Neural progenitor cell (in vitro differentiated cells): ENCODE measurements around the gene FABP1.

Experiments used
- CTCF ChIP-seq: fragments of 200-600 bp; sonication (generic); IDR thresholded peaks from 2 replicates; pipeline ENCODE4 v1.5.1; 2017; ENCODE audit warnings: antibody characterized with exemption, mild to moderate bottlenecking
- EZH2phosphoT487 ChIP-seq: fragments of 200-600 bp; sonication (generic); IDR thresholded peaks from 2 replicates; pipeline ENCODE4 v1.6.1; 2017; ENCODE audit warnings: antibody characterized with exemption

GRCh38 chr2:88081924-88082608 is 45.8 kb downstream of the FABP1 start:
- TF ChIP-seq CTCF = no peak
- no peak for TF ChIP-seq EZH2phosphoT487
